DMS53 treated with DMSO at 0.1 percent for 48 hours (cell line): ENCODE results near the gene SNTG2.

ENCODE experiments used
- DNase-seq: peaks from one replicate; lab custom pipeline; 2025; ENCODE audit not compliant: unreplicated experiment; lab: John Stamatoyannopoulos, UW

SNTG2 gene

GRCh38 chr2:951224-952006, 766 bp downstream of the SNTG2 start:
- DNase-seq = no peak

GRCh38 chr2:953408-953807, 2.8 kb downstream of the SNTG2 start:
- no peak for DNase-seq

GRCh38 chr2:953975-954686, 3.5 kb downstream of the SNTG2 start:
- no peak for DNase-seq

- no peak for DNase-seq
Observed at GRCh38 chr2:954687-955000, 4.0 kb downstream of the SNTG2 start.

GRCh38 chr2:955829-956731, 5.4 kb downstream of the SNTG2 start:
- no peak for DNase-seq

- no peak for DNase-seq
Observed at GRCh38 chr2:959457-959856, 8.8 kb downstream of the SNTG2 start.

GRCh38 chr2:960061-960736, 9.6 kb downstream of the SNTG2 start:
- no peak for DNase-seq

GRCh38 chr2:961786-962185, 11.1 kb downstream of the SNTG2 start:
- DNase-seq = no peak

- no peak for DNase-seq
Observed at GRCh38 chr2:963876-964275, 13.2 kb downstream of the SNTG2 start.

GRCh38 chr2:964562-964961, 13.9 kb downstream of the SNTG2 start:
- no peak for DNase-seq

GRCh38 chr2:965640-966147, 15.0 kb downstream of the SNTG2 start:
- no peak for DNase-seq

GRCh38 chr2:973129-973528, 22.5 kb downstream of the SNTG2 start:
- DNase-seq = no peak

- DNase-seq = no peak
Observed at GRCh38 chr2:974054-974453, 23.4 kb downstream of the SNTG2 start.

GRCh38 chr2:974502-974901, 23.9 kb downstream of the SNTG2 start:
- DNase-seq = no peak

- DNase-seq = no peak
Observed at GRCh38 chr2:975095-975494, 24.4 kb downstream of the SNTG2 start.

GRCh38 chr2:979069-979928, 28.6 kb downstream of the SNTG2 start:
- no peak for DNase-seq

- no peak for DNase-seq
Observed at GRCh38 chr2:980176-980575, 29.5 kb downstream of the SNTG2 start.

- DNase-seq = no peak
Observed at GRCh38 chr2:981258-981657, 30.6 kb downstream of the SNTG2 start.

- no peak for DNase-seq
Observed at GRCh38 chr2:981759-982158, 31.1 kb downstream of the SNTG2 start.

- no peak for DNase-seq
Observed at GRCh38 chr2:985317-985898, 34.8 kb downstream of the SNTG2 start.
